Lower lobe of right lung (tissue), 2 donors: ENCODE measurements around the gene GTF2E1. TPM values are rescaled to one million over a fixed set of nuclear protein-coding genes. Genes with fewer than 3 reads are reported as not detected.
"Not testable (repeated sequence)": the region's sequence is repeated elsewhere in the genome, so short reads cannot be mapped to it uniquely, and the experiment has no call there.

Experiments
- ATAC-seq, 2 donors: fragments of 200-7000 bp; cut with Tn5 transposase; one replicate each; pipeline ENCODE4 v1.9.1; 2020 to 2022; ENCODE audit warnings: mild to moderate bottlenecking in 2 of 2, moderate library complexity in 2 of 2
- DNase-seq: peaks from one replicate; pipeline ENCODE4 v3.0.0-alpha.2; 2020
- H3K27ac ChIP-seq: fragments of 200-600 bp; one replicate; pipeline ENCODE4 v1.8.0; 2022
- H3K27me3 ChIP-seq: fragments of 200-600 bp; one replicate; pipeline ENCODE4 v1.8.0; 2022; ENCODE audit warnings: low read depth
- H3K36me3 ChIP-seq: fragments of 200-600 bp; one replicate; pipeline ENCODE4 v1.8.0; 2022; ENCODE audit warnings: mild to moderate bottlenecking
- H3K4me1 ChIP-seq: fragments of 200-600 bp; one replicate; pipeline ENCODE4 v1.8.0; 2022
- H3K4me3 ChIP-seq: fragments of 200-600 bp; one replicate; pipeline ENCODE4 v1.8.0; 2022; ENCODE audit warnings: mild to moderate bottlenecking
- H3K9me3 ChIP-seq: fragments of 200-600 bp; one replicate; pipeline ENCODE4 v1.8.0; 2022
- CTCF ChIP-seq: fragments of 200-600 bp; IDR thresholded peaks from one replicate; pipeline ENCODE4 v1.8.0; 2022; ENCODE audit warnings: antibody characterized with exemption, mild to moderate bottlenecking
- intact Hi-C: fragments of 100-400 bp; cut with DNase I; formaldehyde crosslinking; loops from one replicate; pipeline ENCODE4 v1.11.0; 2022
- total RNA-seq: library from RNA; stranded (reverse); fragmentation: NEBNext Ultra II Directional; extraction: Animal tissue kit (Norgen Biotek cat#: 25700); gene quantifications from one replicate; pipeline ENCODE4 v1.2.1, GENCODE V29; 2021
- donor health status: DM: no; HTN: yes; CAD: no; lungs with severe emphysema.

The GTF2E1 gene
- total RNA-seq, 1 donor from 2014 or later = 18.5 TPM

- intact Hi-C loops = no loop called here
- ATAC-seq = no peak
- TF ChIP-seq CTCF = no peak
These were observed 7.3 kb downstream of the GTF2E1 start for GRCh38 chr3:120749843-120750242.

GRCh38 chr3:120752230-120752629 lies 9.7 kb downstream of the GTF2E1 start:
- TF ChIP-seq CTCF = no peak
- no peaks in the 10 kb centered on the region for H3K4me1 ChIP-seq
- no peaks in the 10 kb centered on the region for H3K27me3 ChIP-seq
- H3K36me3 ChIP-seq = peaks cover 22% of the 10 kb centered on the region
- H3K27ac ChIP-seq = no peak overlapping the region
- ATAC-seq = no peak
- H3K4me3 ChIP-seq = no peak overlapping the region
- H3K9me3 ChIP-seq = no peaks in the 10 kb centered on the region
- intact Hi-C loops = no loop called here
- no peak for DNase-seq

More at GRCh38 chr3:120749843-120750242, 7.3 kb downstream of the GTF2E1 start:
- H3K36me3 ChIP-seq = peaks cover 22% of the 10 kb centered on the region
- H3K9me3 ChIP-seq = no peaks in the 10 kb centered on the region
- no peak for DNase-seq
- H3K27ac ChIP-seq = no peak overlapping the region
- no peaks in the 10 kb centered on the region for H3K4me1 ChIP-seq
- H3K4me3 ChIP-seq = no peak overlapping the region
- H3K27me3 ChIP-seq = no peaks in the 10 kb centered on the region

- Histone ChIP-seq H3K4me3 (no peak overlapping the region), H3K9me3 (no peaks in the 10 kb centered on the region), H3K36me3 (peaks cover 22% of the 10 kb centered on the region), H3K27me3 (no peaks in the 10 kb centered on the region), H3K4me1 (no peaks in the 10 kb centered on the region), H3K27ac (no peak overlapping the region)
- ATAC-seq = no peak
- DNase-seq = no peak
- TF ChIP-seq CTCF = no peak
- intact Hi-C loops = no loop called here
These were observed 10.3 kb downstream of the GTF2E1 start for GRCh38 chr3:120752865-120753264.

- Histone ChIP-seq H3K4me1 (no peaks in the 10 kb centered on the region), H3K27ac (no peak overlapping the region), H3K9me3 (no peaks in the 10 kb centered on the region), H3K36me3 (peaks cover 22% of the 10 kb centered on the region), H3K27me3 (no peaks in the 10 kb centered on the region), H3K4me3 (no peak overlapping the region)
- DNase-seq = no peak
- no peak for TF ChIP-seq CTCF
- intact Hi-C loops = no loop called here
- no peak for ATAC-seq
These were observed 11.3 kb downstream of the GTF2E1 start for GRCh38 chr3:120753810-120754209.

GRCh38 chr3:120756061-120756460 lies 13.5 kb downstream of the GTF2E1 start:
- H3K9me3 ChIP-seq = no peaks in the 10 kb centered on the region
- DNase-seq (no peak), ATAC-seq (no peak)
- intact Hi-C loops = no loop called here
- H3K27me3 ChIP-seq = no peaks in the 10 kb centered on the region
- TF ChIP-seq CTCF = no peak
- no peaks in the 10 kb centered on the region for H3K4me1 ChIP-seq
- H3K36me3 ChIP-seq = peaks cover 16% of the 10 kb centered on the region
- H3K4me3 ChIP-seq = no peak overlapping the region
- H3K27ac ChIP-seq = no peak overlapping the region

GRCh38 chr3:120758551-120758950 lies 16.0 kb downstream of the GTF2E1 start:
- H3K36me3 ChIP-seq, H3K4me3 ChIP-seq, DNase-seq, ATAC-seq, H3K4me1 ChIP-seq, H3K27me3 ChIP-seq, H3K27ac ChIP-seq, H3K9me3 ChIP-seq, intact Hi-C loops: not testable (repeated sequence)
